Activated naive CD4-positive, alpha-beta T cell treated with Interleukin-2 at 50 U/mL for 16 hours (primary cell): ENCODE measurements around the gene CPPED1.

Experiments
- DNase-seq: peaks from one replicate; pipeline ENCODE4 v3.0.0-alpha.2; 2020

Gene CPPED1

GRCh38 chr16:12628536-12628935 lies 175.2 kb downstream of the CPPED1 start:
- DNase-seq = no peak

DNA sequence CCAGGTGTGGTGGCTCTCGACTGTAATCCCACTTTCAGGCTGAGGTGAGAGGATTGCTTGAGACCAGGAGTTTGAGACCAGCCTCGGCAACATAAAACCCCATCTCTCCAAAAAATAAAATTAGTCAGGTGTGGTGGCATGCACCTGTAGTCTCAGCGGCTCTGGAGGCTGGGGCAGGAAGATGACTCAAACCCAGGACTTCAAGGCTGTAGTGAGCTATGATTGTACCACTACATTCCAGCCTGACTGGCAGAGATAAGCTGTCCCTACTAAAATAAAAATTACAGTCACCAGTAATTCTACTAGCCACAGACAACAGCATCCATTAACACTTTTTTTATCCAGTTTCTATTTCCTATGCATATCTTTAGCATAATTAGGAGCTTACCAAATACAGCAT lies 176.3 kb downstream of the CPPED1 start:
- no peak for DNase-seq

GRCh38 chr16:12626411-12626810 lies 177.3 kb downstream of the CPPED1 start:
- DNase-seq = no peak

GRCh38 chr16:12625716-12626115 lies 178.0 kb downstream of the CPPED1 start:
- DNase-seq = no peak

DNA sequence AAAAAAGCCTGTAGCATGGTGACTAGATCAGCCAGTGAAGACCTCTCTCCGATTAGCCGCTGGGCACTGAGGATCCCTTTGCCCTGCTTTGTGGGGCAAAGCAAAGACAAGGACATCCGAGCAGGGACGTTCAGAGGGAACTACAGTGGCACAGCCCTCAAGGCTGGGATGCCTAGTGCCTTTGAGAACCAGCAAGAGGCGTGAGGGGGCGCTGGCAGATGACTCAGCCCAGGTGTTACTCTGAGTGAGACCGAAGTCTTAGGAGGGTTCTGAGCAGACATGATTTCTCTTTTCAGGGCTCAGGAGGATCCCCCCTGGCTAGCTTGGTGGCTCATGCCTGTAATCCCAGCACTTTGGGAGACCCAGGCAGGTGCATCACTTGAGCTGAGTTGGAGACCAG lies 178.6 kb downstream of the CPPED1 start:
- DNase-seq = peak; percentile 16

- no peak for DNase-seq
Observed at GRCh38 chr16:12620150-12620549, 183.5 kb downstream of the CPPED1 start.

DNA sequence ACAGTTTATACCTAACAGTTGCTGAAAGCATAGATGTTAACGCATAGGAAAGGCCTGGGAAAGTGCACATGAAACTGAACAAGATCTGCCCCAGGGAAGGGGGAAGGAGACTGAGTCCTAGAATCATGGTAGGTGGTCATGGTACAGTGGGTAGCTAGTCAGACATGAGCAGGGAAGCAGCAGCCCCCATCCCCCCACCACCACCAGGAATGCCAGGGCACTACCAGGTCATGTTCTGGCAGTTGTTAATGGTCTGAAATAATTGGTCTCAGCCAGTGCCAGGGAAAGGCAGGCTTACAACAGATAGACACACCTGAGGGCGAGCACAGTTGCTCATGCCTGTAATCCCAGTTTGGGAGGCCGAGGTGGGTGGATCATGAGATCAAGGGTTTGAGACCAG lies 185.2 kb downstream of the CPPED1 start:
- DNase-seq = no peak

DNA sequence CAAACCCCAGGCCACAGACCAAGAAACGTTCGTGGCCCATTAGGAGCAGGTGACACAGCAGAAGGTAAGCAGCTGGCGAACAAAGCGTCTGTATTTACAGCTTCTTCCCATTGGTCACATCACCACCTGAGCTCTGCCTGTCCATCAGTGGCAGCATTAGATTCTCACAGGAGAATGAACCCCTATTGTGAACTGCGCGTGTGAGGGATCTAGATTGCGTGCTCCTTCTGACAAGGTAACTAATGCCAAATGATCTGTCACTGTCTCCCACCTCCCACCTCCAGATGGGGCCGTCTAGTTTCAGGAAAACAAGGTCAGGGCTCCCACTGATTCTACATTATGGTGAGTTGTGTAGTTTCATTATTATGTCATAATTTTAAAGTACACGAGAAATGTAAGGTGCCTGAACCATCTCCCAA lies 186.3 kb downstream of the CPPED1 start:
- DNase-seq = peak; percentile 69

- no peak for DNase-seq
Observed at GRCh38 chr16:12614662-12615278, 188.9 kb downstream of the CPPED1 start.

- DNase-seq = no peak
Observed at GRCh38 chr16:12613992-12614661, 189.6 kb downstream of the CPPED1 start.

- peak; percentile 50 for DNase-seq
Observed at GRCh38 chr16:12613131-12613991, 190.3 kb downstream of the CPPED1 start.

DNA sequence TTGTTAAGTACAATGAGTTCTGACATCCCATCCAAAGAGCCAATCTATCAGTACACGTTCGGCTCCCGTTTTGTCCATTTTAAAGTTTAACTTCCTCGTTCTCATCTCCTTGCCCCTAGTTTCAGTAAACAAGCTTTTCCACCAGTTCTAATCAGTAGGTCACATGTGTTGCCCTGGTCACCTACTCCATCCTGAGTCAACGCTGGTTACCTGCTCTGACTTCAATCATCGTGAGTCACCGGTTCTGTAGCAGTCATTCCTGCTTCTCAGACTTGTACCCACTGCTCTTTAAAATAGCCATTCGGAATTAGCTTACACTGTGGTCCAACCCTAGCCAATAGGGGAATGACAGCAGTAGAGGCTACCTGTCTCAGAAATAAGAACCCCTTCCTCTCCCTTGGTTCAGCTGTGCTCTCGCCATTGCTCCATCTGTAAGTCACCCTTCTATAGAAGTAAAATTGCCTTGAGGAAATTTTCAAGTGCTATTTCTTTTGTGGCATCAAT lies 191.0 kb downstream of the CPPED1 start:
- no peak for DNase-seq

DNA sequence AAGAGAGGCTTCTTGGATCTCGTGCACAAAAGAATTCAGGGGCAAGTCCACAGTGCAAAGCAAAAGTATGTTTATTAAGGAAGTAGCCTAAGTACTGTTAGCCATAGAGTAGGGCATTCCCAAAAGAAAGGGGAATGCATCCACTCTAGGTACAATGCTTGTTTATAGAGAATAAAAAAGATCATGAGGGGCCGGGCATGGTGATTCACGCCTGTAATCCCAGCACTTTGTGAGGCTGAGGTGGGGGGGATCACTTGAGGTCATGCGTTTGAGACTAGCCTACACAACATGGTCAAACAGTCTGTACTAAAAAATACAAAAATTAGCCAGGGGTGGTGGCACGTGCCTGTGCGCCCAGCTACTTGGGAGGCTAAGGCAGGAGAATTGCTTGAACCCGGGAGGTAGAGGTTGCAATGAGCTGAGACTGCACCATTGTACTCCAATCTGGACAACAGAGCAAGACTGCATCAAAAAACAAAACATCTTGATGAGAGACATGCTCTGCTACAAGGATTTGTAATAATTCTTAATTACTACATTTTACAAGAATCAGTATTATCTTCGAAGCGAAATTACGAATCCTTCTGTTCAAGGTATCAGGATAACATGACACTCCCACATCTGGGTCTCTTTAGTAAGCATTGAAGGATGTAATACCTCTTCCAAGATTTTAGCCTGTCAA lies 191.6 kb downstream of the CPPED1 start:
- no peak for DNase-seq

GRCh38 chr16:12611006-12611477 lies 192.6 kb downstream of the CPPED1 start:
- DNase-seq = no peak

DNA sequence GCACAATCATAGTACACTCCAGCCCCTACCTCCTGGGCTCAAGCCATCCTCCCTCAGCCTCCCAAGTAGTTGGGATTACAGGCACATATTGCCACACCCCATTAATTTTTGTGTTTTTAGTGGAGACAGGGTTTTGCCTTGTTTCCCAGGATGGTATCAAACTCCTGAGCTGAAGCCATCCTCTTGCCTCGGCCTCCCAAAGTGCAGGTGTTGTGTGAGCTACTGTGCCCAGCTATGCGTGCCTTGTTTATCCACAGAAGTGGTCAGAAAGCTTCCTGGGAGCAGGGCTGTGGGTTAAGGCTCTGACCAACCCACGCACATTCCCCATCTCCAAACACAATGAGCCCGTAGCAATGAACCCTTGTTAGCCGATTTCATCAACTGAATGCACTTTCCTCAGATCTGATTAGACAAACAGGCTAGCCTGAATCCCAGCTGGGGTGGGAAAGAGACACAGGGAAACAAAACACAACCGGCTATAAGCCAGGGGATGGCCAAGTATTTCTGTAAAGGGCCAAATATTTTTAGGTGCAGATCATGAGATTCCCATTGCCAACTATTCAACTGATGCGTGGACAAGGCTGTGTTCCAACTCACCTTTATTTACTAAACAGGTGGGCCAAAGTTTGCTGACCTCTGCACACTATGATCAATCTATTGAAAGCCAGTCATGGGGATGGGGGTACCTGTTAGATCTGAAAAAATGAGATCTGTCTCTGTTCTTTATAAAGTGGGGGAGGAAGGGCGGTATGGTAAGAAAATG lies 193.6 kb downstream of the CPPED1 start:
- DNase-seq = no peak
